ENCODE data around the gene PADI3. TPM values are rescaled to one million over a fixed set of nuclear protein-coding genes. Genes with fewer than 3 reads are reported as not detected.

The PADI3 gene
- polyA plus RNA-seq, 3 donors: 0.01 TPM; not detected in 2

DNA sequence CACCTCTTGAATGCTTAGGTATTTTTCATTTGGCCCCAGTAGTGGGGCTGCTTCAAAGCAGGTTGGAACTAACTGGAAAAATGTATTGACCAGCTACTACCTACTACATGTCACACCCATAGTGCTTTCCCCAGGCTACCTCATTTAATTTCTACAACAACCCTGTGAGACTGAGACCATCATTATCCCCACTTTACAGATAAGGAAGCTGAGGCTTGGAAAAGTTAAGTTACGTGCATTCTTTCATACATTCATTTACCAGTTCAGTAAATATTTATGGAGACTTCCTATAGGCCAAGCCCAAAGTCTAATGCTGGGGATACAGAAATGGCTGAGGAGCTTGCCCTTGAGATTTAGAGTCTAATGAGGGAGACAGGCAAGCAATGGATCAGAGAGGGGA lies 14.5 kb upstream of the PADI3 start:
- Mint-ChIP-seq H3K27me3 (ENCODE audit: low read depth in 3 of 3) (no peaks in the 10 kb centered on the region), H3K4me1 (peaks cover 22% of the 10 kb centered on the region), H3K9me3 (peaks cover 0 to 3% (median 0%) of the 10 kb centered on the region in 7 donors), H3K27ac (peak overlapping the region in 1 of 7 donors; percentile 31), H3K4me3 (no peak overlapping the region), H3K36me3 (no peaks in the 10 kb centered on the region)
- Histone ChIP-seq H3K79me2 (ENCODE audit: insufficient read depth, low read length) (no peaks in the 10 kb centered on the region), H2AFZ (ENCODE audit: insufficient read depth, low read depth, low read length, poor library complexity, severe bottlenecking) (no peak overlapping the region), H3K9ac (ENCODE audit: insufficient read depth, low read length, poor library complexity, severe bottlenecking) (no peak overlapping the region), H3K9me3 (replicated peaks in 1 of 2; ENCODE audit: control insufficient read depth in 1 of 2, insufficient read depth in 1 of 2, low read length in 2 of 2) (no peaks in the 10 kb centered on the region), H3K27me3 (ENCODE audit: control insufficient read depth in 2 of 2, insufficient read depth in 2 of 2, low read length in 2 of 2) (no peaks in the 10 kb centered on the region), H3K4me1 (ENCODE audit: control insufficient read depth in 1 of 2, insufficient read depth in 2 of 2, low read length in 2 of 2) (peaks cover 12 to 18% of the 10 kb centered on the region in 2 donors), H3K4me3 (replicated peaks in 1 of 3; ENCODE audit: low read depth in 2 of 3, low read length in 3 of 3) (no peak overlapping the region), H3K27ac (ENCODE audit: low read depth in 1 of 2, low read length in 2 of 2) (no peak overlapping the region), H3K4me2 (replicated peaks; ENCODE audit: extremely low read depth, low read length, poor library complexity, severe bottlenecking) (no peak overlapping the region), H4K20me1 (ENCODE audit: insufficient read depth, low read length) (no peaks in the 10 kb centered on the region), H3K36me3 (replicated peaks in 1 of 2; ENCODE audit: control insufficient read depth in 1 of 2, insufficient read depth in 2 of 2, low read length in 2 of 2) (no peaks in the 10 kb centered on the region)
- TF ChIP-seq, protein P1, sequence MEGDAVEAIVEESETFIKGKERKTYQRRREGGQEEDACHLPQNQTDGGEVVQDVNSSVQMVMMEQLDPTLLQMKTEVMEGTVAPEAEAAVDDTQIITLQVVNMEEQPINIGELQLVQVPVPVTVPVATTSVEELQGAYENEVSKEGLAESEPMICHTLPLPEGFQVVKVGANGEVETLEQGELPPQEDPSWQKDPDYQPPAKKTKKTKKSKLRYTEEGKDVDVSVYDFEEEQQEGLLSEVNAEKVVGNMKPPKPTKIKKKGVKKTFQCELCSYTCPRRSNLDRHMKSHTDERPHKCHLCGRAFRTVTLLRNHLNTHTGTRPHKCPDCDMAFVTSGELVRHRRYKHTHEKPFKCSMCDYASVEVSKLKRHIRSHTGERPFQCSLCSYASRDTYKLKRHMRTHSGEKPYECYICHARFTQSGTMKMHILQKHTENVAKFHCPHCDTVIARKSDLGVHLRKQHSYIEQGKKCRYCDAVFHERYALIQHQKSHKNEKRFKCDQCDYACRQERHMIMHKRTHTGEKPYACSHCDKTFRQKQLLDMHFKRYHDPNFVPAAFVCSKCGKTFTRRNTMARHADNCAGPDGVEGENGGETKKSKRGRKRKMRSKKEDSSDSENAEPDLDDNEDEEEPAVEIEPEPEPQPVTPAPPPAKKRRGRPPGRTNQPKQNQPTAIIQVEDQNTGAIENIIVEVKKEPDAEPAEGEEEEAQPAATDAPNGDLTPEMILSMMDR (IDR thresholded peaks at IDR 0.05): no peak
- intact Hi-C loops (cut with micrococcal nuclease): no loop called here
- DNase-seq: no peak
- no CpG with 5 or more reads among the region's 1 CpG for WGBS (ENCODE audit: insufficient coverage)

DNA sequence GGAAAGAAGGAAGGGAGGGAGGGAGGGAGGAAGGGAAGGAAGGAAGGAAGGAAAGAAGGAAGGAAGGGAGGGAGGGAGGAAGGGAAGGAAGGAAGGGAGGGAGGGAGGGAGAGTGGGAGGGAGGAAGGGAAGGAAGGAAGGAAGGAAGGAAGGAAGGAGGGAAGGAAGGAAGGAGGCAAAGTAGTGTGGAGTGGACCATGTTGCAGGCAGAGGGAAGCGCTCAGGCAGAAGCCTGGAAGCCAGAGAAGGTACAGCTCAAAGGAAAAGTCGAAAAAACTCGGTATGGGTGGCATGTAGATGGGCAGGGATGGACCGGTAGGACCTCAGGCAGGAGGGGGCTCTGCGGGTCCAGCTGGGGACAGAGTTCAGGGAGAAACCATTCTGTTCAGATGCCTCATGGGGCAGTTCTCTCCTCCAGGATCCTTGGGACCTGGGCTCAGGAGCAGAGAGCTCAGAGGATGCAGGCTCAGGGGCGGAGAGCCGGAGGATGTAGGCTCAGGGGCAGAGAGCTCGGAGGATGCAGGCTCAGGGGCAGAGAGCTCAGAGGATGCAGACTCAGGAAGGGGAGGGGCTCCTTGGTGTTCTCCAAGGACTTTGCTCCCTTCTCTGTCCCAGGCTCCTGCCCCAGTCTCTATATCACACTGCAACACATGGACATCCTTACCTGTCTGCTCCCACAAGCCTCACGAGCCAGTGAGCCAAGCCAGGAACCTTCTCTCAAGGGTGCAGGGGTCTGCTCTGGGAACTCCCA lies 13.6 kb upstream of the PADI3 start:
- no peak overlapping the region for H3K27ac ChIP-seq (ENCODE audit: low read depth in 1 of 2, low read length in 2 of 2)
- no peak overlapping the region for H3K4me3 ChIP-seq (replicated peaks in 1 of 3; ENCODE audit: low read depth in 2 of 3, low read length in 3 of 3)
- Mint-ChIP-seq H3K27me3 (ENCODE audit: low read depth in 3 of 3) (no peaks in the 10 kb centered on the region), H3K27ac (peak overlapping the region in 3 of 7 donors; percentile 54 to 67 (median 66)), H3K4me3 (no peak overlapping the region), H3K9me3 (peaks cover 0 to 3% (median 0%) of the 10 kb centered on the region in 7 donors), H3K36me3 (no peaks in the 10 kb centered on the region), H3K4me1 (peaks cover 22% of the 10 kb centered on the region)
- 93% methylated on average over 9 of the region's 9 CpGs for WGBS (ENCODE audit: insufficient coverage)
- no peaks in the 10 kb centered on the region for H3K36me3 ChIP-seq (replicated peaks in 1 of 2; ENCODE audit: control insufficient read depth in 1 of 2, insufficient read depth in 2 of 2, low read length in 2 of 2)
- peaks cover 12 to 18% of the 10 kb centered on the region in 2 donors for H3K4me1 ChIP-seq (ENCODE audit: control insufficient read depth in 1 of 2, insufficient read depth in 2 of 2, low read length in 2 of 2)
- no peak overlapping the region for H3K4me2 ChIP-seq (replicated peaks; ENCODE audit: extremely low read depth, low read length, poor library complexity, severe bottlenecking)
- no peak overlapping the region for H2AFZ ChIP-seq (ENCODE audit: insufficient read depth, low read depth, low read length, poor library complexity, severe bottlenecking)
- H3K9ac ChIP-seq (ENCODE audit: insufficient read depth, low read length, poor library complexity, severe bottlenecking): no peak overlapping the region
- intact Hi-C loops (cut with micrococcal nuclease): loop anchor here in 1 of 2 donors (5.0 kb wide), 1 partner anchor 93 kb away; no protein-coding TSS in a partner anchor
- TF ChIP-seq, protein P1 (IDR thresholded peaks at IDR 0.05): no peak
- H3K79me2 ChIP-seq (ENCODE audit: insufficient read depth, low read length): no peaks in the 10 kb centered on the region
- H4K20me1 ChIP-seq (ENCODE audit: insufficient read depth, low read length): no peaks in the 10 kb centered on the region
- no peak for DNase-seq
- H3K27me3 ChIP-seq (ENCODE audit: control insufficient read depth in 2 of 2, insufficient read depth in 2 of 2, low read length in 2 of 2): no peaks in the 10 kb centered on the region
- H3K9me3 ChIP-seq (replicated peaks in 1 of 2; ENCODE audit: control insufficient read depth in 1 of 2, insufficient read depth in 1 of 2, low read length in 2 of 2): no peaks in the 10 kb centered on the region

Data from CD14-positive monocyte (primary cell).